HT1080 (cell line): Measurements from ENCODE around the gene EGFL6. TPM values are rescaled to one million over a fixed set of nuclear protein-coding genes. Genes with fewer than 3 reads are reported as not detected.

Experiments
- total RNA-seq: library from RNA; depleted of rRNA; stranded (reverse); fragments of >200 nt; shearing (Covaris generic); gene quantifications from 2 replicates; pipeline ENCODE4 v1.2.3, GENCODE V29; 2014; rRNA removed

EGFL6 gene
- total RNA-seq, 1 experiment from 2014 or later: not detected

Other genes with a start within 250 kb of the EGFL6 start
- not detected in 2 replicates for gene ATXN3L, start 249.5 kb upstream of the EGFL6 start, total RNA-seq
- 0.29 and 0.77 TPM in 2 replicates for gene TCEANC, start 83.5 kb downstream of the EGFL6 start, total RNA-seq
- gene RAB9A, start 119.5 kb downstream of the EGFL6 start, total RNA-seq: 15.9 and 17.1 TPM in 2 replicates
- 8.6 and 10.4 TPM in 2 replicates for gene TRAPPC2, start 165.0 kb downstream of the EGFL6 start, total RNA-seq
- gene OFD1, start 165.1 kb downstream of the EGFL6 start, total RNA-seq: 5.6 and 5.9 TPM in 2 replicates
- gene GPM6B, start 247.5 kb downstream of the EGFL6 start, total RNA-seq: 0.43 and 1.6 TPM in 2 replicates